OCI-LY3 (cell line): ENCODE measurements around the gene MYLK4.

ENCODE experiments used
- H2AFZ ChIP-seq: fragments of 200-600, 300-600 bp; shearing (Covaris generic); 2 replicates; pipeline ENCODE4 v1.6.0; 2014; ENCODE audit warnings: antibody characterized with exemption, low read depth, low read length
- H3K27ac ChIP-seq: fragments of 200-600, 300-600 bp; sonication (generic); 2 replicates; pipeline ENCODE4 v1.5.1; 2014; ENCODE audit warnings: mild to moderate bottlenecking, low read length, moderate library complexity, mixed read lengths
- H3K27me3 ChIP-seq: fragments of 200-600, 300-600 bp; sonication (generic); 2 replicates; pipeline ENCODE4 v1.6.1; 2014; ENCODE audit warnings: low read depth, low read length, mixed read lengths
- H3K36me3 ChIP-seq: fragments of 200-600, 300-600 bp; sonication (generic); replicated peaks from 2 replicates; pipeline ENCODE3; 2014; ENCODE audit warnings: low read depth, low read length, mixed read lengths
- H3K4me1 ChIP-seq: fragments of 300-600, 200-600 bp; sonication (generic); 2 replicates; pipeline ENCODE4 v1.6.1; 2014; ENCODE audit warnings: low read length, mixed read lengths
- H3K4me2 ChIP-seq: fragments of 200-600, 300-600 bp; sonication (generic); 2 replicates; pipeline ENCODE4 v1.6.1; 2014; ENCODE audit warnings: low read length, mixed read lengths
- H3K4me3 ChIP-seq: fragments of 300-600, 200-600 bp; sonication (generic); 2 replicates; pipeline ENCODE4 v1.5.1; 2014; ENCODE audit warnings: antibody characterized with exemption, mild to moderate bottlenecking, low read length, moderate library complexity
- H3K79me2 ChIP-seq: fragments of 300-600, 200-600 bp; shearing (Covaris generic); 2 replicates; pipeline ENCODE4 v1.6.1; 2014; ENCODE audit warnings: mild to moderate bottlenecking, low read length, mixed read lengths
- H3K9ac ChIP-seq: fragments of 300-600, 200-600 bp; shearing (Covaris generic); 2 replicates; pipeline ENCODE4 v1.6.0; 2014; ENCODE audit warnings: mild to moderate bottlenecking, low read length, moderate library complexity
- H3K9me3 ChIP-seq: fragments of 200-600, 300-600 bp; shearing (Covaris generic); 2 replicates; pipeline ENCODE4 v1.6.1; 2014; ENCODE audit warnings: low read length, mixed read lengths; ENCODE audit not compliant: insufficient read depth
- H4K20me1 ChIP-seq: fragments of 200-600, 300-600 bp; sonication (generic); 2 replicates; pipeline ENCODE4 v1.6.1; 2016; ENCODE audit warnings: low read length, mixed read lengths; ENCODE audit not compliant: insufficient read depth
- CTCF ChIP-seq: fragments of 200-600, 300-600 bp; sonication (generic); IDR thresholded peaks from 2 replicates; pipeline ENCODE4 v1.5.1; 2014; ENCODE audit warnings: antibody characterized with exemption, low read length, low read depth
- EZH2phosphoT487 ChIP-seq: fragments of 200-600 bp; shearing (Covaris generic); IDR thresholded peaks from 2 replicates; pipeline ENCODE4 v1.6.1; 2018; ENCODE audit warnings: antibody characterized with exemption, mixed run types, low read depth

The MYLK4 gene

GRCh38 chr6:2639896-2640295, 110.8 kb downstream of the MYLK4 start:
- H3K9me3 ChIP-seq, result no peaks in the 10 kb centered on the region
- H3K4me3 ChIP-seq, result no peak overlapping the region
- H2AFZ ChIP-seq, result no peak overlapping the region
- H3K27me3 ChIP-seq, result 0 out of 2 replicates have a peak, but pooled peaks cover 4% of the 10 kb centered on the region
- H3K4me2 ChIP-seq, result no peak overlapping the region
- no peak overlapping the region for H3K9ac ChIP-seq
- H3K79me2 ChIP-seq, result no peaks in the 10 kb centered on the region
- H3K4me1 ChIP-seq, result peaks cover under 1% of the 10 kb centered on the region; the same call in 1 of the 2 replicates
- no peak overlapping the region for H3K27ac ChIP-seq
- no peak for TF ChIP-seq CTCF
- TF ChIP-seq EZH2phosphoT487, result no peak
- H3K36me3 ChIP-seq, result no peaks in the 10 kb centered on the region
- H4K20me1 ChIP-seq, result no peaks in the 10 kb centered on the region

GRCh38 chr6:2639167-2639566, 111.6 kb downstream of the MYLK4 start:
- no peak overlapping the region for H3K4me2 ChIP-seq
- TF ChIP-seq CTCF (no peak), EZH2phosphoT487 (no peak)
- H3K36me3 ChIP-seq, result no peaks in the 10 kb centered on the region
- H3K27ac ChIP-seq, result no peak overlapping the region
- H3K9ac ChIP-seq, result no peak overlapping the region
- 0 out of 2 replicates have a peak, but pooled peaks cover 4% of the 10 kb centered on the region for H3K27me3 ChIP-seq
- no peak overlapping the region for H3K4me3 ChIP-seq
- no peak overlapping the region for H2AFZ ChIP-seq
- H3K79me2 ChIP-seq, result no peaks in the 10 kb centered on the region
- H4K20me1 ChIP-seq, result no peaks in the 10 kb centered on the region
- H3K9me3 ChIP-seq, result no peaks in the 10 kb centered on the region
- peaks cover 4% of the 10 kb centered on the region; the same call in 1 of the 2 replicates for H3K4me1 ChIP-seq

GRCh38 chr6:2636672-2637071, 114.0 kb downstream of the MYLK4 start:
- peaks cover 4% of the 10 kb centered on the region; the same call in 1 of the 2 replicates for H3K4me1 ChIP-seq
- no peak overlapping the region for H3K4me2 ChIP-seq
- H3K27ac ChIP-seq, result no peak overlapping the region
- no peaks in the 10 kb centered on the region for H3K9me3 ChIP-seq
- no peak overlapping the region for H3K9ac ChIP-seq
- TF ChIP-seq CTCF, result no peak
- no peak for TF ChIP-seq EZH2phosphoT487
- H3K4me3 ChIP-seq, result no peak overlapping the region
- no peaks in the 10 kb centered on the region for H4K20me1 ChIP-seq
- 0 out of 2 replicates have a peak, but pooled peaks cover 4% of the 10 kb centered on the region for H3K27me3 ChIP-seq
- H3K79me2 ChIP-seq, result no peaks in the 10 kb centered on the region
- no peak overlapping the region for H2AFZ ChIP-seq
- no peaks in the 10 kb centered on the region for H3K36me3 ChIP-seq

- no peaks in the 10 kb centered on the region for H3K36me3 ChIP-seq
- no peak overlapping the region for H2AFZ ChIP-seq
- TF ChIP-seq EZH2phosphoT487, result no peak
- TF ChIP-seq CTCF, result no peak
Observed at GRCh38 chr6:2635911-2636310, 114.8 kb downstream of the MYLK4 start.

More at GRCh38 chr6:2635911-2636310, 114.8 kb downstream of the MYLK4 start:
- Histone ChIP-seq H3K9me3 (no peaks in the 10 kb centered on the region), H3K4me3 (no peak overlapping the region), H3K9ac (no peak overlapping the region), H3K27me3 (no peaks in the 10 kb centered on the region), H4K20me1 (no peaks in the 10 kb centered on the region), H3K4me1 (peaks cover 4% of the 10 kb centered on the region; the same call in 1 of the 2 replicates), H3K4me2 (no peak overlapping the region), H3K79me2 (no peaks in the 10 kb centered on the region), H3K27ac (no peak overlapping the region)
